GM12875 (cell line): ENCODE data around the gene DGKI.

Experiments used
- H3K4me3 ChIP-seq: one replicate; pipeline ENCODE4 v1.5.1; 2011; ENCODE audit warnings: low read depth, low read length, control low read depth
- CTCF ChIP-seq: IDR thresholded peaks from 2 replicates; pipeline ENCODE4 v1.5.1; 2011; ENCODE audit warnings: low read depth, mild to moderate bottlenecking, control low read depth, inconsistent platforms, low read length, moderate library complexity, borderline replicate concordance; ENCODE audit not compliant: insufficient read depth

DGKI gene

DNA sequence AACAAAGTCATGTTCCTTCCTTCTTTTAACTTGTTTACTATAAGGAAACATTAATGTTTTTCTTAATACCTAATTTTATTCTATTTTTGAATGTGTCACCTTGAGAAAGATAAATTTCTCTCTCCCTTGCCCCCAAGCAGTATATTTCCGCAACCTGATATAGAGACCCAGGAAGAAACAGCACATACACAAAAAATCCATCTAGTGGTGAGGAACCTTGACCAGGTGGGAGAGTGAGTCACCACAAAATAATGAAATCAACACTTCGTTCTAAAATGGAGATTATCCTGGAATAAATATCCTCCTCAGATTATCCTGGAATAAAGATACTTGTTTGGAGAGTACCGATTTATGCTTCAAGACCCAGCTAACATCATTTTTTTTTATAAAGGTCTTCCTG, 270.3 kb downstream of the DGKI start:
- no peak overlapping the region for H3K4me3 ChIP-seq
- TF ChIP-seq CTCF, result no peak

GRCh38 chr7:137574812-137575211, 272.0 kb downstream of the DGKI start:
- H3K4me3 ChIP-seq, result no peak overlapping the region
- no peak for TF ChIP-seq CTCF

DNA sequence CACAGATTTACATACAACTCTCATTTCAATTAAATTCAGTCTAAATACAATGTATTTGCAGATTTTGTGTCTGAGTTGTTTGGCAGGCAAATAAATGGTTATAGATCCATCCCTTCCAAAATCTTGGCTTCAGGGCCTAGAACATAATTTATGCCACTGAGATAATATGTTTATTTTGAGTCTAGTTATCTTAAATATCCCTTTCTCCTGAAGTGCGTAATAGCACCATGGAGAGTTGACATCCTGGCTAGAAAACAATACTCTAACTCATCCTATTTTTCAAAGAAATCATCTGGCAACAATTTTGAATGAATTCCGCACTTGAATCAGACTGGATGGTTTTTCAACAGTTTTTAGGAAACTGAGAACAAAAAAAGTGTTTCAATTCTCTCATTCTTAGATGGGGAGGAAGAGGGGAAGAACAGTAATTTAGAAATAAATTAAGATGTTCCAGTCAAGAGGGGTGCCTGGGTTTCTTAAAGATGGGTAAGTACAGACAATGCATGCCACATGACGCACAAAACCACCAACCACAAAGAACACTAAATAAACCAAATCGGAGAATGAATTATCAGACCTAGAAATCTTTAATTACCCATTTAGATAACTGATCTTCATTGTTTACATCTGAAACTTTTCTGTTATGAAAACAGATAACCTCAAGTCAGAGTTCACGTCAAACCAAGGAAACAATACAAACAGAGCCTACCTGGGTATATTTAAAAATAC, 274.6 kb downstream of the DGKI start:
- no peak overlapping the region for H3K4me3 ChIP-seq
- no peak for TF ChIP-seq CTCF

DNA sequence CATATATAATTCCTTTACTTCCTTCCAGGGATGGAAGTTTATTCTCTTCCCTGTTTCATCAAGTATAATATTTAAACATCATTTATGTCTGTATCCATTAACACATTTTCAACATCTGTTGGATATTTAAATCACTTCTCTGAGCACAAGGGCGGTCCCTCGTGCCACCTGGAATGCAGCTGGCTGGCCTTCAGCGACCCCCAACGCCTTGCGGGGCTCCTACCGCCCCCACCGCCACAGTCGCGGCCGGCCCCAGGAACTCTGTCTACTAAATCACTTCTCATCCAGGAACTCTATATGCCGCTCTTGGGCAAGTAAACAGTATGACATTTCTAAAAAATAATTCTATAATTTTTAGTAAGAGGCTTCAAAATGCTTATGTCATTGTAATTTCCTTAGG, 282.1 kb downstream of the DGKI start:
- H3K4me3 ChIP-seq, result no peak overlapping the region
- TF ChIP-seq CTCF, result no peak

DNA sequence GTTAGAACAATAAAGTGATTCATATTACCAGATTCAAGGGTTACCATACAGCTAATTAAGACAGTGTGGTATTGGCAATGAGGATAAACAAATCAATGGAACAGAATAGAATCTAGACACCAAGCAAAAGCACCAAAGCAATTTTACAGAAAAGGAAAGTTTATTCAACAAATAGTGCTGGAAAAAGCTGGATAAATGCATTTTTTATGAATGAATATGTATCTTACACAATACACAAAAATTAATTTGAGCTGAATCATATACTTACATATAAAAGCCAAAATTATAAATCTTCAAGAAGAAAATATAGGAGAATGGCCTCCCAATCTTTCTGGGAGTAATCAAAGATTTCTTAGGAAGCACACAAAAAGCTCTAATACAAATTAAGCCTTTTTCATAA, 282.8 kb downstream of the DGKI start:
- TF ChIP-seq CTCF, result no peak

DNA sequence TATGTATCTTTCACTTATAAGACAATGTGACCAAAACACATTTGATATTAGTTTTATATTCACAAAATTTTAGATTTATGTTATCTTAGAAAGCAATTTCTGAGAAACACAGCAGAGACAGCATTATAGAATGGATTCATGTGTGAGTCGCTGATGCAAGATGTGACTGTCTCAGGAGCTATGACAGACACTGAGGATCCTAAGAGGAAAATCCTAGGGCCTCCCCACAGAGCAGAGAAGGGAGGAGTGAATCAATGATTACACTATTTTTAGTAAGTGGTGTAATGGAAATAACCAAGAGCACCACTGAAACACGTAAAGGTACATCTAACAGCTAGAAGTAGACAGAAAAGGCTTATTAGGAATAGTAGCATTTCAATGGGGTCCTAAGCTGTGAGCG, 299.3 kb downstream of the DGKI start:
- no peak for TF ChIP-seq CTCF
- H3K4me3 ChIP-seq, result no peak overlapping the region

More for the DNA sequence above, 282.8 kb downstream of the DGKI start:
- no peak overlapping the region for H3K4me3 ChIP-seq

- no peak for TF ChIP-seq CTCF
- no peak overlapping the region for H3K4me3 ChIP-seq
These were observed 300.1 kb downstream of the DGKI start for GRCh38 chr7:137546671-137547070.
